Mesenchymal stem cell (in vitro differentiated cells and primary cell): ENCODE measurements around the gene SEMA3B.
A peak's percentile ranks its signal among the peaks of the same experiment; 100 is the strongest.

Experiments
- DNase-seq: peaks from one replicate; pipeline ENCODE4 v3.0.0-alpha.2; 2013
- H2AFZ ChIP-seq: one replicate; pipeline ENCODE4 v1.6.1; 2013; ENCODE audit warnings: low read depth, mild to moderate bottlenecking, control low read depth, inconsistent platforms, low read length, moderate library complexity
- H2AK5ac ChIP-seq: 2 replicates; pipeline ENCODE4 v1.6.1; 2013; ENCODE audit warnings: low read length, moderate library complexity, mild to moderate bottlenecking, inconsistent platforms; ENCODE audit not compliant: severe bottlenecking
- H2BK120ac ChIP-seq: one replicate; pipeline ENCODE4 v1.6.1; 2013; ENCODE audit warnings: low read depth, mild to moderate bottlenecking, inconsistent platforms, low read length, moderate library complexity
- H2BK12ac ChIP-seq, 2 experiments: one replicate each; pipeline ENCODE4 v1.6.1; 2013; ENCODE audit warnings: inconsistent platforms in 2 of 2, low read length in 2 of 2, mild to moderate bottlenecking in 2 of 2, moderate library complexity in 2 of 2, control low read depth in 1 of 2
- H2BK15ac ChIP-seq: one replicate; pipeline ENCODE4 v1.6.1; 2013; ENCODE audit warnings: mild to moderate bottlenecking, low read depth, inconsistent platforms; ENCODE audit not compliant: poor library complexity, severe bottlenecking
- H2BK5ac ChIP-seq: 2 replicates; pipeline ENCODE4 v1.6.1; 2013; ENCODE audit warnings: low read depth, mild to moderate bottlenecking, low read length, control low read depth, inconsistent platforms; ENCODE audit not compliant: poor library complexity, severe bottlenecking
- H3K14ac ChIP-seq, 2 experiments: one replicate each; pipeline ENCODE4 v1.6.1; 2013; ENCODE audit warnings: inconsistent platforms in 2 of 2, low read length in 2 of 2, control low read depth in 1 of 2, mild to moderate bottlenecking in 1 of 2, moderate library complexity in 1 of 2
- H3K18ac ChIP-seq, 2 experiments: one replicate each; pipeline ENCODE4 v1.6.1; 2013; ENCODE audit warnings: inconsistent platforms in 2 of 2, low read length in 2 of 2, control low read depth in 1 of 2, low read depth in 1 of 2, mild to moderate bottlenecking in 1 of 2
- H3K23ac ChIP-seq, 2 experiments: one replicate each; pipeline ENCODE4 v1.6.1; 2013; ENCODE audit warnings: inconsistent platforms in 2 of 2, low read length in 2 of 2, mild to moderate bottlenecking in 2 of 2, moderate library complexity in 2 of 2, control low read depth in 1 of 2
- H3K27ac ChIP-seq: 2 replicates; pipeline ENCODE4 v1.5.1; 2013; ENCODE audit warnings: mild to moderate bottlenecking, moderate library complexity, low read length, control low read depth, inconsistent platforms; ENCODE audit not compliant: poor library complexity, severe bottlenecking
- H3K27me3 ChIP-seq, 2 experiments: 2 replicates each; pipeline versions ENCODE4 v1.6.1 to v1.7.0; 2013; ENCODE audit warnings: low read length in 2 of 2, mild to moderate bottlenecking in 2 of 2, moderate library complexity in 2 of 2, control low read depth in 1 of 2, inconsistent platforms in 1 of 2; ENCODE audit not compliant: control insufficient read depth in 1 of 2, insufficient read depth in 1 of 2
- H3K36me3 ChIP-seq, 2 experiments: 2 replicates each; pipeline versions ENCODE4 v1.6.1 to v1.7.0; 2013; ENCODE audit warnings: low read length in 2 of 2, control low read depth in 1 of 2, inconsistent platforms in 1 of 2, low read depth in 1 of 2, mild to moderate bottlenecking in 1 of 2; ENCODE audit not compliant: insufficient read depth in 2 of 2, control insufficient read depth in 1 of 2
- H3K4ac ChIP-seq, 2 experiments: one replicate each; pipeline ENCODE4 v1.6.1; 2013; ENCODE audit warnings: inconsistent platforms in 2 of 2, low read length in 2 of 2, mild to moderate bottlenecking in 2 of 2, moderate library complexity in 2 of 2, control low read depth in 1 of 2, low read depth in 1 of 2
- H3K4me1 ChIP-seq: 2 replicates; pipeline ENCODE4 v1.6.1; 2013; ENCODE audit warnings: low read depth, low read length, control low read depth; ENCODE audit not compliant: control insufficient read depth, insufficient read depth
- H3K4me2 ChIP-seq: 2 replicates; pipeline ENCODE4 v1.6.1; 2013; ENCODE audit warnings: low read length, mild to moderate bottlenecking, inconsistent platforms; ENCODE audit not compliant: poor library complexity, severe bottlenecking
- H3K4me3 ChIP-seq, 2 experiments: 2 replicates each; pipeline versions ENCODE4 v1.5.1 to v1.7.0; 2013; ENCODE audit warnings: low read length in 2 of 2, mild to moderate bottlenecking in 2 of 2, control low read depth in 1 of 2, low read depth in 1 of 2; ENCODE audit not compliant: insufficient read depth in 1 of 2
- H3K79me1 ChIP-seq: replicated peaks from 2 replicates; pipeline ENCODE4 v1.6.1; 2013; ENCODE audit warnings: mild to moderate bottlenecking, control low read depth, low read length, inconsistent platforms; ENCODE audit not compliant: poor library complexity, severe bottlenecking
- H3K9ac ChIP-seq: 2 replicates; pipeline ENCODE4 v1.7.0; 2013; ENCODE audit warnings: mild to moderate bottlenecking, low read length, moderate library complexity
- H3K9me3 ChIP-seq: 2 replicates; pipeline ENCODE4 v1.7.0; 2013; ENCODE audit warnings: mild to moderate bottlenecking, low read length; ENCODE audit not compliant: control insufficient read depth
- H4K8ac ChIP-seq: one replicate; pipeline ENCODE4 v1.6.1; 2013; ENCODE audit warnings: inconsistent platforms, mild to moderate bottlenecking, low read length, moderate library complexity
- H4K91ac ChIP-seq: one replicate; pipeline ENCODE4 v1.6.1; 2013; ENCODE audit warnings: mild to moderate bottlenecking, low read length, inconsistent platforms
- WGBS: methylation state at CpG from one replicate; pipeline ENCODE4 v1.1.7; 2013; ENCODE audit warnings: mixed read lengths; 5-methylcytosine and 5-hydroxymethylcytosine counted together

Gene SEMA3B

DNA sequence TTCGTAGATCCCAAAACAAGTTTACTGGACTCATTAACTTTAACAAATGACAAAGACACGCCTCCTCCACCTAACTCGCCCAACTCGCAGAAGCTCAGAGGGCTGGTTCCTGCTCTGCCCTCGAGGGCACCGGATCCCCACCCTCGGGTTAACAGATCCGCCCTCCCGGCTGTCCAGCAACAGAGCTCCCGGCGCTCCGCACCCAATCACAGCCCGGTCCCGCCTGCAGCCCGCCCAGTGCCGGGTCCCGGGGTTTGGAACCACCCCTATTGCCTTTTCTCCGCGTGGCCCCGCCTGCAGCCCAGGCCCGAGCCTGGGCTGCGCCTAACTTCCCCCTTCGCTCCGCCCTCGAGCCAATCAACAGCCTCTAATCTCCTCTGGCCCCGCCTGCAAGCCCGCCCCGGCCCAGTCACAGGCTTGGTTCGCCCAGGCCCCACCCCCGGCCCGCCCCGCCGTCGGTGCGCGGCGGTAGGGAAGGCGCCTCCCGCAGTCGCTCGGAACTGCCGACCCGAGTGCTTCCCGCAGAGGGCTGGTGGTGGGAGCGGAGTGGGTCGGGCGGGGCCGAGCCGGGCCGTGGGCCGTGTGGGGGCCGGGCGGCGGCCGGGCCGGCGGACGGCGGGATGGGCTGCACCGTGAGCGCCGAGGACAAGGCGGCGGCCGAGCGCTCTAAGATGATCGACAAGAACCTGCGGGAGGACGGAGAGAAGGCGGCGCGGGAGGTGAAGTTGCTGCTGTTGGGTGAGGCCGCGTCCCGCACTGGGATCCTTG is 33.0 kb upstream of the SEMA3B start, which contains the start of gene GNAI2:
Gene GNAI2 (plus strand): TSS at position 489 of the 768 bp plus-strand sequence. CDS start 132 bp downstream, at position 621.
- Histone ChIP-seq H3K79me1 (peaks cover 6% of the 10 kb centered on the region), H3K9ac (peak within 1 kb of the TSS; percentile 96), H3K9me3 (no peaks in the 10 kb centered on the region), H2BK120ac (peak within 1 kb of the TSS; percentile 40), H2BK15ac (peak within 1 kb of the TSS; percentile 71), H3K4me2 (peak within 1 kb of the TSS; percentile 95), H2BK12ac (peak within 1 kb of the TSS; percentile 42 to 68), H3K18ac (peak within 1 kb of the TSS; percentile 78 to 97), H4K91ac (peak within 1 kb of the TSS; percentile 46), H2BK5ac (peak within 1 kb of the TSS; percentile 81), H3K4ac (peak within 1 kb of the TSS; percentile 54 to 95), H4K8ac (no peak within 1 kb of the TSS), H3K36me3 (peaks cover 12 to 19% of the 10 kb centered on the region in 2 experiments), H2AFZ (no peak within 1 kb of the TSS), H3K4me3 (peak within 1 kb of the TSS; percentile 88 to 100), H3K27ac (peak within 1 kb of the TSS; percentile 92), H3K23ac (peak within 1 kb of the TSS in 1 of 2 experiments; percentile 68), H2AK5ac (peak within 1 kb of the TSS; percentile 95), H3K14ac (peak within 1 kb of the TSS; percentile 49 to 98), H3K27me3 (no peaks in the 10 kb centered on the region), H3K4me1 (peaks cover 27% of the 10 kb centered on the region)
- under 1% methylated on average over 58 of the region's 75 CpGs for WGBS
- DNase-seq, result peak; percentile 99

DNA sequence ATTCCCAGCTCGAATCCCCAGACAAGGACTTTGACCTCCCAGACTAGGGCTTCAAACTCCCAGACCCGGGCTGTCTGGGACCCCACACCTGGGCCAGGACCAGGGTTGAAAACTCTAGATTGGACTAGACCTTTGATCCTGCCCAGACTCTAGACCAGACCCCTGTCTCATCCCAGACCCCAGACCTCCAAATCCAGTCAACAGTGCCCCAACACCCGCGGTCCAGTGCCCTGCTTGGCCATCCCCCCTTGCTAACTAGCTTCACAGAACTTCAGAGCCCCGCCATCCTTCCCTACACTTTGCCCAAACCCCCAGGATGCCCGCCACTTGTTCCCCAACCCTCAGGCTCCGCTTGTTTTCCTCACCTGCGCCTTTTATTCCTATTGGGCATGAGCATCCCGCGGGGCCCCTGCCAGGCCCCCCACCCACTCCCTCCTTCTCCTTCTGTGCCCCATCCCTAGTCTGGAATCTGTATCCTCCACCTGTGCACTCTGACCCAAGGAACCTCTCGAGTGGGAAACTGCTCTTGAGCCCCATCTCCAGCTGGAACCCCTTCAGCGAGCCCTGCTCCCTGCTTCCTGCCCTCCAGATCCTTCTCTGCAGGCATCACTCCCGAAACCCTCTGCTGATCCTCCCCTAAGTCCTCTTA is 32.3 kb upstream of the SEMA3B start:
- Histone ChIP-seq H4K91ac (peak overlapping the region; percentile 46), H3K4me1 (peaks cover 34% of the 10 kb centered on the region), H4K8ac (no peak overlapping the region), H3K36me3 (peaks cover 14 to 25% of the 10 kb centered on the region in 2 experiments), H2BK15ac (no peak overlapping the region), H3K27me3 (no peaks in the 10 kb centered on the region), H2AK5ac (peak overlapping the region; percentile 35), H3K4ac (peak overlapping the region; percentile 54 to 95), H3K27ac (peak overlapping the region; percentile 92), H3K4me3 (peak overlapping the region; percentile 88 to 100), H3K23ac (peak overlapping the region in 1 of 2 experiments; percentile 68), H2BK12ac (peak overlapping the region in 1 of 2 experiments; percentile 68), H3K4me2 (peak overlapping the region; percentile 95), H2BK120ac (peak overlapping the region; percentile 40), H3K18ac (peak overlapping the region; percentile 78 to 97), H3K9ac (peak overlapping the region; percentile 96), H3K79me1 (peaks cover 6% of the 10 kb centered on the region), H3K14ac (peak overlapping the region; percentile 49 to 98), H2AFZ (no peak overlapping the region), H2BK5ac (peak overlapping the region; percentile 81), H3K9me3 (no peaks in the 10 kb centered on the region)
- under 1% methylated on average over 13 of the region's 13 CpGs for WGBS
- DNase-seq, result no peak

DNA sequence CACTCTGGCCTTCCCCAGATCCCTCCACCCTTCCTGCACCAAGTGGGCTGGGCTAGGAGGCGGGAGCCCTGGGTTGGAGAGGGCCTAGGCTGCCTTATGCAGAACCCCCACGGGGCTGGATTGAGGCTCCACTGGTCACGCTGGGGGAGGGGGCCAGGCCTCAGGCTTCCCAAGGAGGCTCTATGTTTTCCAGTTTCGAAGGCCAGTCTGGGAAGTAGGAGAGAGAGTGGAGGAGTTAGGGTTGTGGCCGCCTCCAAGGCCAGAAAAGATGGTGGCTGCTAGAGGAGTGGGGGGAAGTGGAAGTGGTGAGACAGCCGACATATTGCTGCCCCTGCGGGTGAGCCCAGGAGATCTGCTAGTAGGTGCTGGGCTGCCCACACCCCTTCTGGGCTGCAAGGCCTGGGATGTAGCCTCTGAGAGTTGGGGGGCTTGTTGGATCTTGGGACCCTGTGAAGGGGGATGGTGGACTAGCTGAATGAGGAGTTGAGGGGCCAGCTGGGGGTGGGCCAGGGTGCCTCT is 31.8 kb upstream of the SEMA3B start:
- Histone ChIP-seq H3K14ac (peak overlapping the region in 1 of 2 experiments; percentile 98), H3K27ac (peak overlapping the region; percentile 92), H2BK15ac (no peak overlapping the region), H2BK12ac (peak overlapping the region; percentile 6 to 85), H3K9me3 (no peaks in the 10 kb centered on the region), H3K9ac (peak overlapping the region; percentile 96), H3K4me3 (peak overlapping the region; percentile 88 to 100), H2AFZ (no peak overlapping the region), H3K23ac (peak overlapping the region in 1 of 2 experiments; percentile 96), H4K8ac (peak overlapping the region; percentile 66), H2BK120ac (peak overlapping the region; percentile 55), H3K4ac (peak overlapping the region; percentile 83 to 95), H3K79me1 (peaks cover 6% of the 10 kb centered on the region), H3K36me3 (peaks cover 18 to 31% of the 10 kb centered on the region in 2 experiments), H3K27me3 (no peaks in the 10 kb centered on the region), H2BK5ac (peak overlapping the region; percentile 74), H3K4me2 (peak overlapping the region; percentile 95), H4K91ac (peak overlapping the region; percentile 48), H3K18ac (peak overlapping the region; percentile 92 to 97), H2AK5ac (peak overlapping the region; percentile 42), H3K4me1 (peaks cover 40% of the 10 kb centered on the region)
- 4% methylated on average over 7 of the region's 7 CpGs for WGBS
- peak; percentile 59 for DNase-seq
